HUES64 (cell line): Measurements from ENCODE around the gene MRFAP1. TPM values are rescaled to one million over a fixed set of nuclear protein-coding genes. Genes with fewer than 3 reads are reported as not detected.
A peak's percentile ranks its signal among the peaks of the same experiment; 100 is the strongest.

Experiments
- H3K27ac ChIP-seq: 2 replicates; pipeline ENCODE4 v1.7.0; 2013; ENCODE audit warnings: low read depth, low read length, inconsistent platforms
- H3K27me3 ChIP-seq: 2 replicates; pipeline ENCODE4 v1.6.1; 2013; ENCODE audit warnings: mild to moderate bottlenecking, low read length; ENCODE audit not compliant: insufficient read depth
- H3K36me3 ChIP-seq: 2 replicates; pipeline ENCODE4 v1.6.1; 2013; ENCODE audit warnings: mild to moderate bottlenecking, low read length; ENCODE audit not compliant: insufficient read depth
- H3K4me1 ChIP-seq: 2 replicates; pipeline ENCODE4 v1.6.1; 2013; ENCODE audit warnings: mild to moderate bottlenecking, low read length, moderate library complexity; ENCODE audit not compliant: insufficient read depth
- H3K4me3 ChIP-seq: 2 replicates; pipeline ENCODE4 v1.5.1; 2013; ENCODE audit warnings: mild to moderate bottlenecking, low read length, moderate library complexity
- H3K9ac ChIP-seq: 2 replicates; pipeline ENCODE4 v1.6.1; 2013; ENCODE audit warnings: mild to moderate bottlenecking, low read depth, low read length
- H3K9me3 ChIP-seq: 2 replicates; pipeline ENCODE4 v1.6.1; 2013; ENCODE audit warnings: low read depth, low read length; ENCODE audit not compliant: insufficient read depth
- WGBS: fragments of 150-250, 120-280 bp; methylation state at CpG from one replicate; pipeline ENCODE4 v1.1.7; 2013; ENCODE audit warnings: missing lambda C conversion rate; 5-methylcytosine and 5-hydroxymethylcytosine counted together
- polyA plus RNA-seq, 2 experiments: library from polyadenylated mRNA; stranded (reverse); fragments of 50-300 nt; gene quantifications; one replicate each; pipeline ENCODE4 v1.2.3, GENCODE V29; 2013

MRFAP1 gene
- 253 TPM for polyA plus RNA-seq (2013, experiment 1 of 2)
- polyA plus RNA-seq (2013, experiment 2 of 2) = 255 TPM

GRCh38 chr4:6640292-6641163 is at the start of gene MRFAP1:
TSS of gene MRFAP1 (plus strand) at chr4:6640685. CDS start at chr4:6640863, 178 bp downstream.
- no peaks in the 10 kb centered on the region for H3K9me3 ChIP-seq
- H3K27ac ChIP-seq = peak within 1 kb of the TSS; percentile 95
- H3K9ac ChIP-seq = peak within 1 kb of the TSS; percentile 97
- under 1% methylated on average over 90 of the region's 90 CpGs for WGBS
- peak within 1 kb of the TSS; percentile 98 for H3K4me3 ChIP-seq
- H3K36me3 ChIP-seq = peaks cover 18% of the 10 kb centered on the region
- no peaks in the 10 kb centered on the region for H3K27me3 ChIP-seq
- peaks cover 6% of the 10 kb centered on the region; the same call in 1 of the 2 replicates for H3K4me1 ChIP-seq

- no peaks in the 10 kb centered on the region for H3K9me3 ChIP-seq
- no peak overlapping the region for H3K9ac ChIP-seq
- no peaks in the 10 kb centered on the region for H3K4me1 ChIP-seq
- no peak overlapping the region for H3K4me3 ChIP-seq
- H3K27me3 ChIP-seq = no peaks in the 10 kb centered on the region
- 91% methylated on average over 9 of the region's 9 CpGs for WGBS
- no peaks in the 10 kb centered on the region for H3K36me3 ChIP-seq
- no peak overlapping the region for H3K27ac ChIP-seq
These were observed 49.2 kb upstream of the MRFAP1 start for GRCh38 chr4:6591313-6591712.

GRCh38 chr4:6591781-6592180 is 48.7 kb upstream of the MRFAP1 start:
- Histone ChIP-seq H3K27ac (no peak overlapping the region), H3K9me3 (no peaks in the 10 kb centered on the region), H3K9ac (no peak overlapping the region), H3K4me3 (no peak overlapping the region), H3K4me1 (no peaks in the 10 kb centered on the region), H3K36me3 (no peaks in the 10 kb centered on the region), H3K27me3 (no peaks in the 10 kb centered on the region)
- 85% methylated on average over 9 of the region's 9 CpGs for WGBS

- Histone ChIP-seq H3K4me1 (no peaks in the 10 kb centered on the region), H3K27me3 (no peaks in the 10 kb centered on the region), H3K9ac (no peak overlapping the region), H3K9me3 (no peaks in the 10 kb centered on the region), H3K4me3 (no peak overlapping the region), H3K36me3 (no peaks in the 10 kb centered on the region), H3K27ac (no peak overlapping the region)
- WGBS = 94% methylated on average over 16 of the region's 16 CpGs
These were observed 47.5 kb upstream of the MRFAP1 start for GRCh38 chr4:6592804-6593563.

- Histone ChIP-seq H3K4me3 (no peak overlapping the region), H3K36me3 (no peaks in the 10 kb centered on the region), H3K9ac (no peak overlapping the region), H3K27ac (no peak overlapping the region), H3K27me3 (no peaks in the 10 kb centered on the region), H3K9me3 (no peaks in the 10 kb centered on the region), H3K4me1 (no peaks in the 10 kb centered on the region)
- WGBS = 94% methylated on average over 22 of the region's 22 CpGs
These were observed 46.1 kb upstream of the MRFAP1 start for GRCh38 chr4:6594341-6594740.

DNA sequence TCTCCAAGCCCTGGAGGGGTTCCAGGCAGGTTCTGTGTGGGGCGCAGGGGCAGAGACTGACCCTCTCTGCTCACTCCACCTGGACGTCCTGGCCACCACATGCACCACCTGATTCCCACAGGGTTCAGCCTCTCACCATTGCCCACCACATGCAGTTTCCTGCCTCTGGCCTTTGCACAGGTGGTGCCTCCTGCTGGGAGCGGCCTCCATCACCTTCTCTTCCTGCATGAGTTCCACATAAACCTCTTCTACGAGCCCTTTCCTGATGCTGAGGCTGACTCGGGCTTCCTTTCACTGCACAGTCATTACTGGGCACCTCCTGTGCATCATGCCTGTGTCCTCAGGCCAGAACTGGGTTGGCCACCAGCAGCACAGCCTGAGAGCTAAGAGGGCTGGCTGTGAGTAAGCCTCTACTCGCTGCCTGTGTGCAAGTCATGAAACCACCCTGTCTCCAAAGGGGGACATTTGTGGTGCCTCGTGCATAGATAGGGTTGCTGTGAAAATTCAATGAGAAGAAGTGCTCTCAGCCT is 45.6 kb upstream of the MRFAP1 start:
- 89% methylated on average over 7 of the region's 7 CpGs for WGBS
- Histone ChIP-seq H3K4me3 (no peak overlapping the region), H3K36me3 (no peaks in the 10 kb centered on the region), H3K27ac (no peak overlapping the region), H3K9me3 (no peaks in the 10 kb centered on the region), H3K27me3 (no peaks in the 10 kb centered on the region), H3K4me1 (no peaks in the 10 kb centered on the region), H3K9ac (no peak overlapping the region)

DNA sequence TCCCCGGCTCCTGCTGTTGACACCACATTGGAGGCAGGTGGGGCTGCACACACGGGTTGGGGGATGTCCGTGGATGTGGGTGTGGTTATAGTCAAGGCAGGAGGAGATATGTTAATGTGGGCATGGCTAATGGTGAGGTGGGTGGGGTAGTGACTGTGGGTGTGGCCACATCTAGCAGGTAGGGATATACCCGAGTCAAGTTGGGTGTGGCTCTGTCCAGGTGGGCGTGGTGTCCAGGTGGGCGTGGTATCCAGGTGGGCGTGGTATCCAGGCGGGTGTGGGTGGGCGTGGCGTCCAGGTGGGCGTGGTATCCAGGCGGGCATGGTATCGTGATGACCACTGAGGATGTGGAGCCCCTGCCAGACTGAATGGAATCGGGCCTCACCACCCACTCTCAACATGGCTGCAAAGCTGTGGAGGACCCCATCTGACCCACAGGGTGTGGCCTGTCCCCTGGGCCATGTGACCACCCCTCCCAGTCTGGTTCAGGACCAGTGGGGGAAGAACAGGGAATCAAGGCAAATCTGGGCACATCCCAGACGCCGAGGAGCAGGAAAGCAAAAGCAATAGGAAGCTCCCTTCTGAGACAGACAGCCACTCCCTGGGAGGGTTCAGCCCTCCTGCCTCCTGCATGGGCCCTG is 44.5 kb upstream of the MRFAP1 start:
- WGBS = 80% methylated on average over 16 of the region's 16 CpGs
- H3K9me3 ChIP-seq = no peaks in the 10 kb centered on the region
- H3K36me3 ChIP-seq = no peaks in the 10 kb centered on the region
- H3K4me3 ChIP-seq = no peak overlapping the region
- H3K27me3 ChIP-seq = no peaks in the 10 kb centered on the region
- no peak overlapping the region for H3K9ac ChIP-seq
- no peaks in the 10 kb centered on the region for H3K4me1 ChIP-seq
- no peak overlapping the region for H3K27ac ChIP-seq

- WGBS = 93% methylated on average over 17 of the region's 17 CpGs
- no peaks in the 10 kb centered on the region for H3K4me1 ChIP-seq
- no peak overlapping the region for H3K9ac ChIP-seq
- no peak overlapping the region for H3K27ac ChIP-seq
- H3K27me3 ChIP-seq = no peaks in the 10 kb centered on the region
- H3K4me3 ChIP-seq = no peak overlapping the region
- H3K36me3 ChIP-seq = no peaks in the 10 kb centered on the region
- no peaks in the 10 kb centered on the region for H3K9me3 ChIP-seq
These were observed 43.5 kb upstream of the MRFAP1 start for GRCh38 chr4:6596948-6597347.

- no peaks in the 10 kb centered on the region for H3K4me1 ChIP-seq
- no peaks in the 10 kb centered on the region for H3K9me3 ChIP-seq
- H3K27ac ChIP-seq = no peak overlapping the region
- WGBS = 93% methylated on average over 10 of the region's 10 CpGs
- H3K36me3 ChIP-seq = no peaks in the 10 kb centered on the region
- no peaks in the 10 kb centered on the region for H3K27me3 ChIP-seq
- H3K4me3 ChIP-seq = no peak overlapping the region
- no peak overlapping the region for H3K9ac ChIP-seq
These were observed 42.4 kb upstream of the MRFAP1 start for GRCh38 chr4:6598127-6598526.

DNA sequence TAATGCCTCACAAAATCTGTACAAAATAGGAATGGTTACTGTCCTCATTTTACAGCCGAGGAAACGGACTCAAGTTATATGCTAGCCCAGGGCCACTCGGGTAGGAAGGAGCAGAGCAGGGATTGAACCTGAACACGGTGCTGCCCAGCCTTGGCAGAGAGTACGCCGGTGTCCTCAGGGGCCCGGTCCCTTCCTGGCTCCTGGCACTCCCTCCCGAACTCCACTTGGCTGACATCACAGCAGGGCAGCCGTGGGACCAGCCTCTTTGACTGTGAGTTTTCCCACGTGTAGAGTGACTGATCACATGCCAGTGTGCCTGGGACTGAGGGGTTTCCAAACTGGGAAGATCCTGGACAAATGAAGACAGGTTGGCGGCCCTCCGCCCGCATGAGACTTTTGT is 41.8 kb upstream of the MRFAP1 start:
- H3K4me1 ChIP-seq = no peaks in the 10 kb centered on the region
- H3K4me3 ChIP-seq = no peak overlapping the region
- no peaks in the 10 kb centered on the region for H3K27me3 ChIP-seq
- H3K27ac ChIP-seq = no peak overlapping the region
- 88% methylated on average over 13 of the region's 13 CpGs for WGBS
- H3K36me3 ChIP-seq = no peaks in the 10 kb centered on the region
- H3K9ac ChIP-seq = no peak overlapping the region
- no peaks in the 10 kb centered on the region for H3K9me3 ChIP-seq
